Measurements from ENCODE around the gene GALT. TPM values are rescaled to one million over a fixed set of nuclear protein-coding genes. Genes with fewer than 3 reads are reported as not detected.

The GALT gene
- total and polyA plus RNA-seq, 2 of the 13 experiments (the other 11 are each of a cell fraction or from before 2014, with no cell fraction given): 40.4 to 46.3 TPM

- POLR2A ChIA-PET: interaction anchor here (1.5 kb wide), 1 partner anchor 12 kb away, joined by 3 read pairs; the partner anchor contains the start of gene GALT
- in situ Hi-C loops (cut with HindIII; ENCODE audit: extremely low pct_ligation_motif_present, low pct_unique_long_range_greater_than_20kb) (no loop called here), intact Hi-C loops (cut with micrococcal nuclease; ENCODE audit: unreplicated experiment) (no loop called here)
- WGBS (ENCODE audit: low lambda C conversion rate): 70% methylated on average over 2 of the region's 14 CpGs
- Histone ChIP-seq H3K9me3 (ENCODE audit: low read length) (no peaks in the 10 kb centered on the region), H2AFZ (ENCODE audit: low read length) (no peak overlapping the region), H3K27ac (ENCODE audit: extremely low read length, insufficient read depth, low read length) (no peak overlapping the region), H3K9ac (ENCODE audit: insufficient read depth, low read depth, low read length) (no peak overlapping the region), H3K27me3 (ENCODE audit: control insufficient read depth in 1 of 2, insufficient read depth in 2 of 2, low read length in 2 of 2) (no peaks in the 10 kb centered on the region; a peak in 3 of 5 replicates), H3K36me3 (replicated peaks in 1 of 2; ENCODE audit: control insufficient read depth in 1 of 2, insufficient read depth in 2 of 2, low read length in 2 of 2) (no peaks in the 10 kb centered on the region), H3K79me2 (ENCODE audit: insufficient read depth, low read length) (no peaks in the 10 kb centered on the region), H3K4me1 (ENCODE audit: insufficient read depth, low read length) (peaks cover 8% of the 10 kb centered on the region), H3K4me2 (ENCODE audit: low read depth, low read length) (no peak overlapping the region), H3K4me3 (replicated peaks in 1 of 3; ENCODE audit: insufficient read depth in 1 of 3, low read depth in 2 of 3, low read length in 3 of 3) (no peak overlapping the region), H4K20me1 (ENCODE audit: insufficient read depth, low read length) (no peaks in the 10 kb centered on the region)
- CTCF ChIA-PET (ENCODE audit: low intra/inter-chr PET ratio, low total read pairs): no interaction called here
- no TSS peak for BruUV-seq (replicated peaks)
- TF ChIP-seq ZNF343 (CRISPR knock-in tag; IDR thresholded peaks at IDR 0.05): no peak
- TF ChIP-seq ZNF232 (CRISPR knock-in tag; IDR thresholded peaks at IDR 0.05; ENCODE audit: borderline replicate concordance): no peak
- TF ChIP-seq SIX4 (CRISPR knock-in tag; IDR thresholded peaks at IDR 0.05): no peak
- TF ChIP-seq MEIS1 (CRISPR knock-in tag; IDR thresholded peaks at IDR 0.05; ENCODE audit: borderline replicate concordance): no peak
- no peak for TF ChIP-seq ZSCAN29 (CRISPR knock-in tag; conservative IDR thresholded peaks at IDR 0.05)
- TF ChIP-seq TCF7L2 (IDR thresholded peaks at IDR 0.05; ENCODE audit: low read depth, low read length): no peak
- no peak for TF ChIP-seq KMT2B (CRISPR knock-in tag; IDR thresholded peaks at IDR 0.05)
- no peak for TF ChIP-seq JUNB (CRISPR knock-in tag; IDR thresholded peaks at IDR 0.05; ENCODE audit: borderline replicate concordance)
- no peak for TF ChIP-seq BCL3 (CRISPR knock-in tag; IDR thresholded peaks at IDR 0.05)
- no peak for TF ChIP-seq SMC3 (IDR thresholded peaks at IDR 0.05; ENCODE audit: low read length)
- TF ChIP-seq ARNT (IDR thresholded peaks at IDR 0.05): no peak
- TF ChIP-seq ZNF816 (CRISPR knock-in tag; IDR thresholded peaks at IDR 0.05; ENCODE audit: borderline replicate concordance): no peak
- TF ChIP-seq ZNF710 (CRISPR knock-in tag; IDR thresholded peaks at IDR 0.05; ENCODE audit: borderline replicate concordance): no peak
- no peak for TF ChIP-seq ZNF430 (CRISPR knock-in tag; IDR thresholded peaks at IDR 0.05)
- no peak for TF ChIP-seq MAFK (conservative IDR thresholded peaks at IDR 0.05 in 1 of 2, IDR thresholded peaks at IDR 0.05 in 1 of 2; ENCODE audit: low read length in 2 of 2)
- DNase-seq (ENCODE audit: low spot score): no peak
- no peak for ATAC-seq
- FAIRE-seq: no peak
Observed at GRCh38 chr9:34658461-34658860, 12.0 kb downstream of the GALT start.

Measured in HepG2 (cell line).